ENCODE measurements around the gene DNAJC17. TPM values are rescaled to one million over a fixed set of nuclear protein-coding genes. Genes with fewer than 3 reads are reported as not detected.

DNAJC17 gene
- total and polyA plus RNA-seq, 2 experiments from 2014 or later, result 36.5 to 53.9 TPM

GRCh38 chr15:40782609-40783227 is 24.6 kb downstream of the DNAJC17 start:
- DNase-seq (ENCODE audit: low spot score), result peak; percentile 86
- H2AFZ ChIP-seq, result no peak overlapping the region

GRCh38 chr15:40776537-40777141 is 30.6 kb downstream of the DNAJC17 start:
- Histone ChIP-seq H4K20me1 (ENCODE audit: insufficient read depth, poor library complexity, severe bottlenecking) (no peaks in the 10 kb centered on the region), H2AFZ (no peak overlapping the region), H3K9me3 (ENCODE audit: low read depth) (no peaks in the 10 kb centered on the region), H3K4me3 (no peak overlapping the region), H3K4me1 (ENCODE audit: insufficient read depth) (no peaks in the 10 kb centered on the region), H3K27ac (no peak overlapping the region), H3K79me2 (no peaks in the 10 kb centered on the region), H3K36me3 (replicated peaks; ENCODE audit: insufficient read depth, low read depth) (no peaks in the 10 kb centered on the region), H3K4me2 (no peak overlapping the region), H3K9me2 (replicated peaks; ENCODE audit: insufficient read depth) (no peaks in the 10 kb centered on the region), H3K27me3 (no peaks in the 10 kb centered on the region)
- whole genome bisulfite sequencing (ENCODE audit: low lambda C conversion rate, missing lambda C conversion rate), result 95% methylated on average over 11 of the region's 11 CpGs
- no peak for DNase-seq (ENCODE audit: low spot score)
- TF ChIP-seq CTCF (IDR thresholded peaks at IDR 0.05; ENCODE audit: poor library complexity) (no peak), EZH2phosphoT487 (IDR thresholded peaks at IDR 0.05; ENCODE audit: low read depth, severe bottlenecking, unreplicated experiment) (no peak), EZH2 (IDR thresholded peaks at IDR 0.05; ENCODE audit: borderline replicate concordance) (no peak)

More at GRCh38 chr15:40782609-40783227, 24.6 kb downstream of the DNAJC17 start:
- no peaks in the 10 kb centered on the region for H3K9me3 ChIP-seq (ENCODE audit: low read depth)
- H3K4me1 ChIP-seq (ENCODE audit: insufficient read depth), result peaks cover 12% of the 10 kb centered on the region
- H3K27me3 ChIP-seq, result no peaks in the 10 kb centered on the region
- no peak for TF ChIP-seq EZH2phosphoT487 (IDR thresholded peaks at IDR 0.05; ENCODE audit: low read depth, severe bottlenecking, unreplicated experiment)
- TF ChIP-seq CTCF (IDR thresholded peaks at IDR 0.05; ENCODE audit: poor library complexity), result peak; percentile 67
- TF ChIP-seq EZH2 (IDR thresholded peaks at IDR 0.05; ENCODE audit: borderline replicate concordance), result no peak
- WGBS (ENCODE audit: low lambda C conversion rate, missing lambda C conversion rate), result 64% methylated on average over 8 of the region's 8 CpGs
- H3K36me3 ChIP-seq (replicated peaks; ENCODE audit: insufficient read depth, low read depth), result no peaks in the 10 kb centered on the region
- H3K9me2 ChIP-seq (replicated peaks; ENCODE audit: insufficient read depth), result no peaks in the 10 kb centered on the region
- no peak overlapping the region for H3K4me3 ChIP-seq
- H3K79me2 ChIP-seq, result peaks cover 33% of the 10 kb centered on the region
- no peaks in the 10 kb centered on the region for H4K20me1 ChIP-seq (ENCODE audit: insufficient read depth, poor library complexity, severe bottlenecking)
- no peak overlapping the region for H3K27ac ChIP-seq
- no peak overlapping the region for H3K4me2 ChIP-seq

GRCh38 chr15:40775740-40776536 is 31.3 kb downstream of the DNAJC17 start:
- Histone ChIP-seq H3K9me2 (replicated peaks; ENCODE audit: insufficient read depth) (no peaks in the 10 kb centered on the region), H3K27me3 (no peaks in the 10 kb centered on the region), H3K4me2 (no peak overlapping the region), H2AFZ (no peak overlapping the region), H3K4me1 (ENCODE audit: insufficient read depth) (no peaks in the 10 kb centered on the region), H3K36me3 (replicated peaks; ENCODE audit: insufficient read depth, low read depth) (no peaks in the 10 kb centered on the region), H3K4me3 (no peak overlapping the region), H4K20me1 (ENCODE audit: insufficient read depth, poor library complexity, severe bottlenecking) (no peaks in the 10 kb centered on the region), H3K27ac (no peak overlapping the region), H3K79me2 (no peaks in the 10 kb centered on the region), H3K9me3 (ENCODE audit: low read depth) (no peaks in the 10 kb centered on the region)
- TF ChIP-seq EZH2 (IDR thresholded peaks at IDR 0.05; ENCODE audit: borderline replicate concordance) (no peak), CTCF (IDR thresholded peaks at IDR 0.05; ENCODE audit: poor library complexity) (no peak), EZH2phosphoT487 (IDR thresholded peaks at IDR 0.05; ENCODE audit: low read depth, severe bottlenecking, unreplicated experiment) (no peak)
- DNase-seq (ENCODE audit: low spot score), result no peak
- WGBS (ENCODE audit: low lambda C conversion rate, missing lambda C conversion rate), result 97% methylated on average over 14 of the region's 14 CpGs

Measured in hepatocyte (in vitro differentiated cells).